H9 (cell line): ENCODE results near the gene NDRG2. TPM values are rescaled to one million over a fixed set of nuclear protein-coding genes. Genes with fewer than 3 reads are reported as not detected.

ENCODE experiments used
- DNase-seq: peaks from one replicate; pipeline ENCODE4 v3.0.0-alpha.2; 2017
- H2AFZ ChIP-seq: one replicate; pipeline ENCODE4 v1.6.1; 2013; ENCODE audit warnings: mild to moderate bottlenecking, low read length, control low read depth, moderate library complexity
- H2AK5ac ChIP-seq: 2 replicates; pipeline ENCODE4 v1.6.1; 2013; ENCODE audit warnings: low read length, control low read depth, mixed read lengths; ENCODE audit not compliant: insufficient read length
- H2BK120ac ChIP-seq: one replicate; pipeline ENCODE4 v1.6.1; 2013; ENCODE audit warnings: low read depth, mild to moderate bottlenecking, low read length, control low read depth, inconsistent platforms; ENCODE audit not compliant: poor library complexity, severe bottlenecking
- H2BK12ac ChIP-seq: 2 replicates; pipeline ENCODE4 v1.6.1; 2013; ENCODE audit warnings: low read length, control low read depth, mixed read lengths, low read depth; ENCODE audit not compliant: insufficient read length
- H2BK15ac ChIP-seq: 2 replicates; pipeline ENCODE4 v1.6.1; 2013; ENCODE audit warnings: low read depth, low read length, control low read depth
- H2BK20ac ChIP-seq: one replicate; pipeline ENCODE4 v1.6.1; 2013; ENCODE audit warnings: low read depth, mild to moderate bottlenecking, low read length, control low read depth, inconsistent platforms; ENCODE audit not compliant: poor library complexity, severe bottlenecking
- H2BK5ac ChIP-seq: 2 replicates; pipeline ENCODE4 v1.6.1; 2013; ENCODE audit warnings: low read length, control low read depth, mixed read lengths; ENCODE audit not compliant: insufficient read length
- H3K14ac ChIP-seq: 2 replicates; pipeline ENCODE4 v1.6.1; 2013; ENCODE audit warnings: low read length, control low read depth; ENCODE audit not compliant: insufficient read depth
- H3K18ac ChIP-seq: 2 replicates; pipeline ENCODE4 v1.6.1; 2013; ENCODE audit warnings: low read depth, mild to moderate bottlenecking, mixed read lengths, low read length, control low read depth; ENCODE audit not compliant: insufficient read length
- H3K23ac ChIP-seq: 2 replicates; pipeline ENCODE4 v1.6.1; 2013; ENCODE audit warnings: low read length, control low read depth, mixed read lengths, low read depth; ENCODE audit not compliant: insufficient read length
- H3K23me2 ChIP-seq: 2 replicates; pipeline ENCODE4 v1.6.1; 2013; ENCODE audit warnings: low read depth, mild to moderate bottlenecking, mixed read lengths, low read length, control low read depth; ENCODE audit not compliant: insufficient read length, poor library complexity, severe bottlenecking
- H3K27ac ChIP-seq: 2 replicates; pipeline ENCODE4 v1.5.1; 2013; ENCODE audit warnings: low read length, control low read depth, mixed read lengths, low read depth; ENCODE audit not compliant: insufficient read length
- H3K27me3 ChIP-seq: 2 replicates; pipeline ENCODE4 v1.6.1; 2013; ENCODE audit warnings: low read length, control low read depth, inconsistent platforms; ENCODE audit not compliant: insufficient read depth
- H3K4ac ChIP-seq: 2 replicates; pipeline ENCODE4 v1.6.1; 2013; ENCODE audit warnings: low read depth, mild to moderate bottlenecking, control low read depth, inconsistent platforms, low read length, moderate library complexity
- H3K4me1 ChIP-seq: 2 replicates; pipeline ENCODE4 v1.6.1; 2013; ENCODE audit warnings: low read length, control low read depth, inconsistent platforms; ENCODE audit not compliant: insufficient read depth
- H3K4me2 ChIP-seq: 2 replicates; pipeline ENCODE4 v1.6.1; 2013; ENCODE audit warnings: low read length, control low read depth, mixed read lengths; ENCODE audit not compliant: insufficient read length, insufficient read depth
- H3K56ac ChIP-seq: 2 replicates; pipeline ENCODE4 v1.6.1; 2013; ENCODE audit warnings: low read depth, mild to moderate bottlenecking, mixed read lengths, low read length, control low read depth; ENCODE audit not compliant: insufficient read length
- H3K79me1 ChIP-seq: 2 replicates; pipeline ENCODE4 v1.6.1; 2013; ENCODE audit warnings: low read depth, mild to moderate bottlenecking, moderate library complexity, low read length, control low read depth, inconsistent platforms; ENCODE audit not compliant: insufficient read depth, poor library complexity, severe bottlenecking
- H3K79me2 ChIP-seq: 2 replicates; pipeline ENCODE4 v1.6.1; 2013; ENCODE audit warnings: low read length, control low read depth, inconsistent platforms; ENCODE audit not compliant: insufficient read depth
- H3K9ac ChIP-seq: 2 replicates; pipeline ENCODE4 v1.6.1; 2013; ENCODE audit warnings: low read length, control low read depth, mixed read lengths; ENCODE audit not compliant: insufficient read length; ENCODE audit errors: extremely low read depth
- H3K9me3 ChIP-seq: one replicate; pipeline ENCODE4 v1.6.1; 2013; ENCODE audit warnings: low read depth, low read length, inconsistent platforms; ENCODE audit not compliant: control insufficient read depth
- H3T11ph ChIP-seq: one replicate; pipeline ENCODE4 v1.6.1; 2013; ENCODE audit warnings: mild to moderate bottlenecking, low read length, control low read depth, inconsistent platforms
- H4K20me1 ChIP-seq: one replicate; pipeline ENCODE4 v1.6.1; 2013; ENCODE audit not compliant: control insufficient read depth, insufficient read length, insufficient read depth
- H4K5ac ChIP-seq: 2 replicates; pipeline ENCODE4 v1.6.1; 2013; ENCODE audit warnings: low read depth, mild to moderate bottlenecking, mixed read lengths, low read length, control low read depth; ENCODE audit not compliant: insufficient read length
- H4K8ac ChIP-seq: replicated peaks from 2 replicates; pipeline ENCODE4 v1.6.1; 2013; ENCODE audit warnings: low read length, control low read depth, mixed read lengths, low read depth; ENCODE audit not compliant: insufficient read length
- H4K91ac ChIP-seq: 2 replicates; pipeline ENCODE4 v1.6.1; 2013; ENCODE audit warnings: low read depth, mild to moderate bottlenecking, moderate library complexity, mixed read lengths, low read length, control low read depth; ENCODE audit not compliant: insufficient read length
- H3K27ac Mint-ChIP-seq, 3 experiments: 2 replicates in 2 of 3; 3 replicates in 1 of 3; pipeline ENCODE4 v1.8.0; 2020 to 2021; ENCODE audit warnings: mixed read lengths in 3 of 3, mild to moderate bottlenecking in 1 of 3, moderate library complexity in 1 of 3
- H3K27me3 Mint-ChIP-seq: 2 replicates; pipeline ENCODE4 v1.8.0; 2021; ENCODE audit warnings: low read depth, mild to moderate bottlenecking, moderate library complexity, mixed read lengths
- H3K36me3 Mint-ChIP-seq, 3 experiments: 2 replicates in 2 of 3; 3 replicates in 1 of 3; pipeline ENCODE4 v1.8.0; 2020 to 2021; ENCODE audit warnings: low read depth in 3 of 3, mixed read lengths in 3 of 3; ENCODE audit not compliant: insufficient read depth in 1 of 3
- H3K4me1 Mint-ChIP-seq, 2 experiments: 2 replicates each; pipeline ENCODE4 v1.8.0; 2020; ENCODE audit warnings: mixed read lengths in 2 of 2
- H3K4me3 Mint-ChIP-seq, 2 experiments: 2 replicates in 1 of 2; 3 replicates in 1 of 2; pipeline ENCODE4 v1.8.0; 2020 to 2021; ENCODE audit warnings: mild to moderate bottlenecking in 2 of 2, mixed read lengths in 2 of 2, moderate library complexity in 1 of 2
- H3K9me3 Mint-ChIP-seq, 2 experiments: 2 replicates in 1 of 2; 3 replicates in 1 of 2; pipeline ENCODE4 v1.8.0; 2020; ENCODE audit warnings: mild to moderate bottlenecking in 2 of 2, mixed read lengths in 2 of 2, moderate library complexity in 1 of 2
- CTCF ChIP-seq: fragments of 200-600 bp; sonication (generic); conservative IDR thresholded peaks from 3 replicates; pipeline ENCODE4 v1.8.0; 2021; ENCODE audit warnings: antibody characterized with exemption, mild to moderate bottlenecking
- WGBS: extraction: QIAGEN DNeasy Blood & Tissue Kit; methylation state at CpG from one replicate; pipeline ENCODE4 v1.1.7; 2013; ENCODE audit warnings: missing lambda C conversion rate, low lambda C conversion rate, mixed read lengths; ENCODE audit not compliant: insufficient read length; ENCODE audit errors: extremely low coverage; 5-methylcytosine and 5-hydroxymethylcytosine counted together
- total RNA-seq: library from RNA; stranded (reverse); gene quantifications from 2 replicates; pipeline ENCODE4 v1.2.1, GENCODE V29; 2021

NDRG2 gene
- total RNA-seq, 1 experiment from 2014 or later, result 20.6 TPM

DNA sequence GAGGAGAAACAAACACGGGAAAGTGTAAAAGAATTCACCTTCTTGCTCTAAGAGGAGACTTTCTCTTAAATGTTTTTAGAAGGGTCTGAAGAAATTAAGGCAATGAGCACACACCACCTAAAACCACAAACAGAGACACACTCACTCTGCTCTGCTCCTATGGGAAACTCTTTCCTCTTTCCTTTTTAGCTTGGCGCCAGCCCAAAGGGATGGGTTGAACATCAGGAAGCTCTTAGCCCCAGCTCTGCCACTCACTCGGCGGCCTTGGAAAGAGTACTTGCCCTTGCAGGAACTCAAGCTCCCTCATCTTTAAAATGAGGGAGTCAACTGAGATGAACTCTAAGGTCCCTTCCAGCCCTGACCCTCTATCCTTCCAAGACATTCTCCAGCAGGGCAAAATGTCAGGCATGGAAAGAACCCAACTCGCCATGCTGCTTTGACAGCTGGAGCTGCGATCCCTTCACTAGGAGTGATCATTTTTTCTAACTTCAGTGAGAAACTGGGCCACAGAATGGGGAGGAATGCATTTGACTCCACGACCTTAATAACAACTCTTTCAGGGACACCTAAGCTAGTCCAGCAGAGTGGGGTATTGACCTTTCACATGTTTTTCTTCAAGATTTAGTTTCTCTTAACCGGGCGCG is 31.8 kb upstream of the NDRG2 start:
- H3K4me3 Mint-ChIP-seq, result no peak overlapping the region
- no peaks in the 10 kb centered on the region; the same call in 1 of the 2 replicates for H3K4me1 ChIP-seq

More for the DNA sequence above, 31.8 kb upstream of the NDRG2 start:
- H3K9me3 ChIP-seq, result no peaks in the 10 kb centered on the region
- no peak overlapping the region for H4K5ac ChIP-seq
- H3K27me3 ChIP-seq, result no peaks in the 10 kb centered on the region
- peaks cover 7 to 10% of the 10 kb centered on the region in 2 experiments for H3K4me1 Mint-ChIP-seq
- H2AK5ac ChIP-seq, result no peak overlapping the region
- no peak overlapping the region for H2BK120ac ChIP-seq
- no peaks in the 10 kb centered on the region for H3K27me3 Mint-ChIP-seq
- no peak overlapping the region for H3T11ph ChIP-seq
- H2BK20ac ChIP-seq, result no peak overlapping the region
- H3K4me2 ChIP-seq, result no peak overlapping the region
- TF ChIP-seq CTCF, result no peak
- no peak overlapping the region for H4K8ac ChIP-seq
- H4K91ac ChIP-seq, result no peak overlapping the region
- no peaks in the 10 kb centered on the region for H3K79me1 ChIP-seq
- no peak overlapping the region for H2AFZ ChIP-seq
- H3K27ac Mint-ChIP-seq, result no peak overlapping the region
- no peaks in the 10 kb centered on the region for H3K9me3 Mint-ChIP-seq
- H3K23me2 ChIP-seq, result no peaks in the 10 kb centered on the region
- H3K18ac ChIP-seq, result no peak overlapping the region
- H2BK12ac ChIP-seq, result no peak overlapping the region
- no CpG with 5 or more reads among the region's 10 CpGs for WGBS
- H2BK5ac ChIP-seq, result no peak overlapping the region
- H3K14ac ChIP-seq, result no peak overlapping the region
- H3K9ac ChIP-seq, result no peak overlapping the region
- no peaks in the 10 kb centered on the region for H3K36me3 Mint-ChIP-seq
- no peak overlapping the region for H3K4ac ChIP-seq
- H3K79me2 ChIP-seq, result no peaks in the 10 kb centered on the region
- no peak overlapping the region for H3K27ac ChIP-seq
- no peak for DNase-seq
- no peak overlapping the region for H3K56ac ChIP-seq
- no peak overlapping the region for H2BK15ac ChIP-seq
- H4K20me1 ChIP-seq, result no peaks in the 10 kb centered on the region
- H3K23ac ChIP-seq, result no peak overlapping the region
